ENCODE results near the gene NKX6-1.

The NKX6-1 gene

DNA sequence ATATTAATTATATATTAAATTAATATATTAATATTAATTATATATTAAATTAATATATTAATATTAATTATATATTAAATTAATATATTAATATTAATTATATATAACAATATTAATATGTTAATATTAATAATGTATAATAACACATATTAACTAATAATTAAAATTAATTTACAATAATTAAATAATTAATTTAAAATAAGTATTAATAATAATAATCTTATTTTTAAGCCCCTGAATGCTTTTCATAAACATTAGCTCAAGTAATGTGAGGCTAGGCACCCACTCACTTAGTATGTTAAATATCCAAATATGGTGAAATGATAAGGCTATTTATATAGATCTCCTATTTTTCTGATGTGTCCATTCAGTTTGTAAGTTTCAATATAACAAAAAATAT is 26.9 kb downstream of the NKX6-1 start:
- DNase-seq: no peak

DNA sequence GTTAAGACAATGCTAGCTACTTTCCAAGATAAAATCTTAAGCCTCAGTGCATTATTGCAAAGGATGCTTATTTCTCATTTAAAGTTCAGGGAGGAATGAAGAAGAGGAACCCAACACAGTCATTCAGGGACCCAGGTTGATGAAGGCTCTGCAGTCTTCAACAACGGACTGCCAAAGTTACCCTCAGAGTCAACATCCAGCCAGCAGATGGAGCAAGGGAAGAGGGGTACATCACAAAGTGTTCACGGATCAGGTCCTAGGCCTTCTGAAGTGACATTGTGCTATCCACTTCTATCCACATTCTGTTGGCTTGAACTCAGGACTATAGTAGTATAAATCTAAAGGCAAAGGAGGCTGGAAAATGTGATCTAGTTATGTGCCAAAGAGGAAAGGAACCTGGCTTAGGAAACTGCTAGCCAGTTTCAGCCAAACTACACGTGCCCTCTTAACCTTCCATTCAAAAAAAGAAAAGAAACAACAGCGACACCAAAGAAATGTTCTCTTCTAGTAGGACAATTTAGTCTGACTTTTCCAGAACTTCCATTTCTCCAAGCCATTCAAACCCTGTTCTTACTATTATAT is 28.8 kb downstream of the NKX6-1 start:
- no peak for DNase-seq

DNA sequence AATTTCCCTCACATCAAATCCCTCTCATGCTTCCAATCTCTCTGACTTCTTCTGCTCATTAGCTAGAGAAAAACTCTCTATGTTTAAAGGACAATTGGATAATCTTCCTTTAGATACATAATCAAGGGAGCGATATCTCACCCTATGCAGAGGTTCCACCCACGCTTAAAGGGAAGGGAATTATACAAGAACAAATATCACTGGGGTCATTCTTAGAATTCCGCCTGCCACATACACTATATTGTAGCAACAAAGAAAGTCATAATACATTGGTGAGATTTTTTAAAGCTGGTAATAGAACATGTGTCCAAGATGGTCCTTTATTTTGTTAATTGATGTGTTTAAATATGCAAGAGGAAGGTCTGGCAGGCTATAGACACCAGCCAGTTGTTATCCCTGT is 31.5 kb downstream of the NKX6-1 start:
- DNase-seq: no peak

DNA sequence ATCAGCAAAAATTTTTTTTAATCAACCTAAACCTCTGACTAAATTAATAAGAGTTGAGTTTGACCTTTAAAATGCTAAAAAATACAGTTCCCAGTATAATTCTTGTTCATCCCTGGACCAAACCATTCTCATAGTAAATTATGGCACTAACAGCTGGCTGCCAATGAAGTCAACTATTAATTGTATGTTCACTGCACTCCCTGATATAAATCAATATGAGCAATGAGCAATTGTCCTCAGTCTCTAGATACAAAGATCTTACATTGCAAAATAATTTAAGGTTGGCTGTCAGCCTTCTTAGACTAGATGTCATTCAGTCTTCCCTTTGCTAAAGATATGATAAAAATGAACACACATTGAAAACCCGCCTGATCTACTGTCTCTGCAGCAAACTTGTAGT is 39.3 kb downstream of the NKX6-1 start:
- no peak for DNase-seq

- no peak for DNase-seq
Observed at GRCh38 chr4:84456157-84456556, 42.9 kb downstream of the NKX6-1 start.

DNA sequence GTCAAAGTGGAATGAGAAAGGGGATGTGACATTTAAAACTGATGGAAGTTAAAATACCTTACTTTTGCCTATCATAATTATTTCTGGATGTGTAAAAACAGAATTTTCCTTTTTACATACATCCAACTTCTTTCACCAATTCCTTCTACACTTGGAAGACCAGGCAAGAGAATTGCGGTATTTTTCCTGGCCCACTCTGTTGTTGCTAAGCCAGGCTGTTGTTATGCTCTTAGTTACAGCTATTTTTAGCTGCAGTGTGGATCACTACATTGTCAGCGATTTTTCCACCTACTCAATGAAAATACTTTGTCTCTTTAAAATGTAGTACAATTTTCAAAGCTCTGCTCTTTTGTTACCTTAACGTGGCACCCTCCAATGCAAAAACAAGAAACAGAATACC is 43.4 kb downstream of the NKX6-1 start:
- DNase-seq: no peak

DNA sequence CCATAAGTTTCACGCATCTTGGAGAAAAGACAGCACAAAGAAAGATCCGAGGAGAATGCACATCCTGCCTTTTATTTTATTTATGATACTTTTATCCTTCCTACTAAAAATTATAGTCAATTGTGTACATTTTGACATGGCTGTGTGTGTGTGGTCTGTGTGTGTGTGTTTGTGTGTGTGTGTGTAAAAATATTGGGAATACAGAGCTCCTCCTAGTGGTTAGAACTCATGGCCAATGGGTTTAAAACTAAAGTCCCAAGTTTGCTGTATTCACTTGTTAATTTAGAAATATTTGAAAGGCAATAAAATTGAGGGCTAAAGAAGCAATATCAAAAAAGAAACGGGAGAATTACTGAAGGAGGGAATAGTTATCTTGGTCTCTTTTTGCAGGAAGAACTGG is 47.5 kb downstream of the NKX6-1 start:
- no peak for DNase-seq

DNA sequence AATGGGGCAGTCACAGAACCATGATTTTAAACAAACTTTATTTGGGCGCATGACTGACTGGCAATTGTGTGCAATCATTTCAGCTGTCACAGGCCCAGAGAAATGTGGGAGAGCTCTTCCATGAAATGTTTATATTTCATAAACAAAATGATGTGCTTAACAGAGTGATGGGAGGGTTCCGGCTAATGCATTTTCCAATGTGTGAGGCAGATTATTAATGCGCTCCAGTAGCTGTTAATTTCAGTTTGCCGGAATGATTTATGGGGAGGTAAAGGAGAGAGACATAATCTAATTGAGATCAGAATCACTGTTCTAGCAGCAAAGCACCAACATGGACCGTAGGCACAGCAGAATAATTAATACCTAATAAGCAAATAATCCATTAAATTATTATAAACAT is 55.6 kb downstream of the NKX6-1 start:
- no peak for DNase-seq

DNA sequence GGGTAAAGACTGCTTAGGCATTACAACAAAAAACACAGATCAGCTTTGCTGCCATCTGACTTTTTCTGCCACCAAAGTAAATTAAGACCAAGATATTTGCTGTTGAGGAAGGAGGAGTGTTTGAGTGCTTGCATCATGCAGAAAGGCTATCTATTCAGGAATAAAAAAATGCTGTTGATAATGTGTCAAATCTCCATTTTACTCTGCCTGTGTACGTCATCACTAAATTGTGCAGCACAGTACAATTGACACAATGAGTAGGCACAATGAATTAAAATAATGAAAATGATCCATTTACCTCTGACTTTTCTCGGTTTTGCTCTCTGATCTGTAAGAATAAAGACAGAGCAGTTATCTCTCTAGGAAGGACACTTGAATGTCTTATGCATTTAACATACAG is 56.3 kb downstream of the NKX6-1 start:
- no peak for DNase-seq
